Bronchial epithelial cell (primary cell): Measurements from ENCODE around the gene DUSP28. TPM values are rescaled to one million over a fixed set of nuclear protein-coding genes. Genes with fewer than 3 reads are reported as not detected.

Source experiments
- DNase-seq: peaks from one replicate; pipeline ENCODE4 v3.0.0-alpha.2; 2010; ENCODE audit warnings: low read depth
- FAIRE-seq: peaks from 2 replicates; lab custom pipeline; 2011; peaks lifted over from hg19 to GRCh38; lab: Jason Lieb, UNC
- H3K27me3 ChIP-seq: 2 replicates; pipeline ENCODE4 v1.5.1; 2011; ENCODE audit warnings: low read length; ENCODE audit not compliant: control insufficient read depth, insufficient read depth
- H3K36me3 ChIP-seq: 2 replicates; pipeline ENCODE4 v1.5.1; 2011; ENCODE audit warnings: low read length; ENCODE audit not compliant: control insufficient read depth, insufficient read depth
- H3K4me3 ChIP-seq: 2 replicates; pipeline ENCODE4 v1.5.1; 2011; ENCODE audit warnings: mild to moderate bottlenecking, low read depth, low read length, control low read depth
- CTCF ChIP-seq: IDR thresholded peaks from 2 replicates; pipeline ENCODE4 v1.5.1; 2011; ENCODE audit warnings: mild to moderate bottlenecking, moderate library complexity, low read length, control low read depth, inconsistent platforms; ENCODE audit not compliant: insufficient read depth, severe bottlenecking
- total RNA-seq: library from RNA; depleted of rRNA; stranded (reverse); fragments of >200 nt; gene quantifications from 2 replicates; pipeline ENCODE4 v1.2.1, GENCODE V29; 2014

DUSP28 gene
- total RNA-seq, 1 donor from 2014 or later: 2.1 TPM

DNA sequence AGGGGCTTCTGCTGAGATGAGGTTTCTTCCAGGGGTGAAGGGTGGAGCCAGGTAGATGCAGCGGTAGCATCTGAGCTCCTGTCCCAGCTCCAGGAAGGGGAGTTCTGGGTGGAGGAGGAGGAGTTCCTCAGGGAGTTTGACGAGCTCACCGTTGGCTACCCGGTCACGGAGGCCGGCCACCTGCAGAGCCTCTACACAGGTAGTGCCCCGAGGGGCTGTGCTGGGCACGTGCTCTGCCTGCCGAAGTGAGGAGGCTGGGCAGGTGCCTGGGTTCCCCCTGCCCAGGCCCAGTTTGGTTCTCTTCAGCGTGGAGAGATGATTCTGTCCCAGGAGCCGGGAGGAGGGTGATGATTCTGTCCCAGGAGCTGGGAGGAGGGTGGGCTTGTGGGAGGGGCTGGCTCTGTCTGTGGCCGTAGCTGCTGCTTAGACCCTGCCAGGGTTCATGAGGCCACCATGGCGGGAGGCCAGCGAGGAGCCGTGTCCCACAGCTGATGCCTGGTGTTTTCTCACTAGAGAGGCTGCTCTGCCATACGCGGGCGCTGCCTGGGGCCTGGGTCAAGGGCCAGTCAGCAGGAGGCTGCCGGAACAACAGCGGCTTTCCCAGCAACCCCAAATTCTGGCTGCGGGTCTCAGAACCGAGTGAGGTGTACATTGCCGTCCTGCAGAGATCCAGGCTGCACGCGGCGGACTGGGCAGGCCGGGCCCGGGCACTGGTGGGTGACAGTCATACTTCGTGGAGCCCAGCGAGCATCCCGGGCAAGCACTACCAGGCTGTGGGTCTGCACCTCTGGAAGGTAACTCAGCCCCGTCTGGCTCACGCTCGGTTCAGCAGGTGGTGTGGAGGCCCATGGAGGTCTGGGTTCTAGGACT, 34.6 kb downstream of the DUSP28 start:
- TF ChIP-seq CTCF: no peak
- H3K36me3 ChIP-seq: peaks cover 28% of the 10 kb centered on the region
- FAIRE-seq (no peak), DNase-seq (no peak)
- no peak overlapping the region for H3K4me3 ChIP-seq
- H3K27me3 ChIP-seq: no peaks in the 10 kb centered on the region

GRCh38 chr2:240595381-240596079, 35.4 kb downstream of the DUSP28 start:
- TF ChIP-seq CTCF: peak; percentile 31
- no peak for FAIRE-seq
- no peaks in the 10 kb centered on the region for H3K27me3 ChIP-seq
- no peak overlapping the region for H3K4me3 ChIP-seq
- DNase-seq: no peak
- peaks cover 28% of the 10 kb centered on the region for H3K36me3 ChIP-seq

GRCh38 chr2:240596080-240596460, 35.9 kb downstream of the DUSP28 start:
- no peak for TF ChIP-seq CTCF
- no peak for FAIRE-seq
- Histone ChIP-seq H3K36me3 (peaks cover 27% of the 10 kb centered on the region), H3K4me3 (no peak overlapping the region), H3K27me3 (no peaks in the 10 kb centered on the region)
- DNase-seq: no peak

- H3K4me3 ChIP-seq: no peak overlapping the region
- DNase-seq: no peak
- no peak for FAIRE-seq
- H3K36me3 ChIP-seq: peaks cover 25% of the 10 kb centered on the region
- TF ChIP-seq CTCF: no peak
- no peaks in the 10 kb centered on the region for H3K27me3 ChIP-seq
Measured at GRCh38 chr2:240596491-240596931, 36.4 kb downstream of the DUSP28 start.

DNA sequence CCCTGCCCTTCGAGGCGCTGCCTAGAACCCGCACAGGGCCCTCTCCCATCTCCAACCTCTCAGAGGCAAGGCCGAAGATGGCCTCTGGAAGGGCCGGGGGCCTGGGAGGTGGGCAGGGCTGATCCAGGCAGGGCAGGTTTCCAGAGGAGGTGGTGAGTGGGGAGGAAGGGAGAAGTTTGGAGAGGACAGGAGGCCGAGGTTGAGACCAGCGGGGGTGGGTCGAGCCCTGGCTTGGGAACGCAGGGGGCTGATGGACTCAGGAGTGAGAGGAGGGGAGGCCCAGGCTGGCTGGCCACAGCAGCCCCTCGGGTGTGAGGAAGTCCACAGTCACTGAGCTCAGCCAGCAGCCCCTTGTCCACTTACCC, 36.9 kb downstream of the DUSP28 start:
- DNase-seq (no peak), FAIRE-seq (no peak)
- no peak for TF ChIP-seq CTCF
- Histone ChIP-seq H3K36me3 (peaks cover 21% of the 10 kb centered on the region), H3K27me3 (no peaks in the 10 kb centered on the region), H3K4me3 (no peak overlapping the region)
